ENCODE data around the gene VCL.
"Not testable (repeated sequence)": the region's sequence is repeated elsewhere in the genome, so short reads cannot be mapped to it uniquely, and the experiment has no call there.

DNA sequence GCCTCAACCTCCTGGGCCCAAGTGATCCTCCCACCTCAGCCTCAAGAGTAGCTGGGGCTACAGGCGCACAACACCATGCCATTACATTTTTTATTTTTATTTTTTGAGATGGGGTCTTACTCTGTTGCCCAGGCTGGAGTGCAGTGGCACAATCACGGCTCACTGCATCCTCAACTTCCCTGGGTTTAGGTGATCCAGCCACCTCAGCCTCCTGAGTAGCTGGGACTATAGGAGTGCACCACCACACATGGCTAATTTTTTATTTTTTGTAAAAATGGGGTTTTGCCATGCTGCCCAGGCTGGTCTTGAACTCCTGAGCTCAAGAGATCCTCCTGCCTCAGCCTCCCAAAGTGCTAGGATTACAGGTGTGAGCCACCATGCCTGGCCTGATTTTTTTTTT lies 64.1 kb downstream of the VCL start:
- TF ChIP-seq, protein P1, sequence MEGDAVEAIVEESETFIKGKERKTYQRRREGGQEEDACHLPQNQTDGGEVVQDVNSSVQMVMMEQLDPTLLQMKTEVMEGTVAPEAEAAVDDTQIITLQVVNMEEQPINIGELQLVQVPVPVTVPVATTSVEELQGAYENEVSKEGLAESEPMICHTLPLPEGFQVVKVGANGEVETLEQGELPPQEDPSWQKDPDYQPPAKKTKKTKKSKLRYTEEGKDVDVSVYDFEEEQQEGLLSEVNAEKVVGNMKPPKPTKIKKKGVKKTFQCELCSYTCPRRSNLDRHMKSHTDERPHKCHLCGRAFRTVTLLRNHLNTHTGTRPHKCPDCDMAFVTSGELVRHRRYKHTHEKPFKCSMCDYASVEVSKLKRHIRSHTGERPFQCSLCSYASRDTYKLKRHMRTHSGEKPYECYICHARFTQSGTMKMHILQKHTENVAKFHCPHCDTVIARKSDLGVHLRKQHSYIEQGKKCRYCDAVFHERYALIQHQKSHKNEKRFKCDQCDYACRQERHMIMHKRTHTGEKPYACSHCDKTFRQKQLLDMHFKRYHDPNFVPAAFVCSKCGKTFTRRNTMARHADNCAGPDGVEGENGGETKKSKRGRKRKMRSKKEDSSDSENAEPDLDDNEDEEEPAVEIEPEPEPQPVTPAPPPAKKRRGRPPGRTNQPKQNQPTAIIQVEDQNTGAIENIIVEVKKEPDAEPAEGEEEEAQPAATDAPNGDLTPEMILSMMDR (IDR thresholded peaks at IDR 0.05) = not testable (repeated sequence)
- TF ChIP-seq, protein P2, sequence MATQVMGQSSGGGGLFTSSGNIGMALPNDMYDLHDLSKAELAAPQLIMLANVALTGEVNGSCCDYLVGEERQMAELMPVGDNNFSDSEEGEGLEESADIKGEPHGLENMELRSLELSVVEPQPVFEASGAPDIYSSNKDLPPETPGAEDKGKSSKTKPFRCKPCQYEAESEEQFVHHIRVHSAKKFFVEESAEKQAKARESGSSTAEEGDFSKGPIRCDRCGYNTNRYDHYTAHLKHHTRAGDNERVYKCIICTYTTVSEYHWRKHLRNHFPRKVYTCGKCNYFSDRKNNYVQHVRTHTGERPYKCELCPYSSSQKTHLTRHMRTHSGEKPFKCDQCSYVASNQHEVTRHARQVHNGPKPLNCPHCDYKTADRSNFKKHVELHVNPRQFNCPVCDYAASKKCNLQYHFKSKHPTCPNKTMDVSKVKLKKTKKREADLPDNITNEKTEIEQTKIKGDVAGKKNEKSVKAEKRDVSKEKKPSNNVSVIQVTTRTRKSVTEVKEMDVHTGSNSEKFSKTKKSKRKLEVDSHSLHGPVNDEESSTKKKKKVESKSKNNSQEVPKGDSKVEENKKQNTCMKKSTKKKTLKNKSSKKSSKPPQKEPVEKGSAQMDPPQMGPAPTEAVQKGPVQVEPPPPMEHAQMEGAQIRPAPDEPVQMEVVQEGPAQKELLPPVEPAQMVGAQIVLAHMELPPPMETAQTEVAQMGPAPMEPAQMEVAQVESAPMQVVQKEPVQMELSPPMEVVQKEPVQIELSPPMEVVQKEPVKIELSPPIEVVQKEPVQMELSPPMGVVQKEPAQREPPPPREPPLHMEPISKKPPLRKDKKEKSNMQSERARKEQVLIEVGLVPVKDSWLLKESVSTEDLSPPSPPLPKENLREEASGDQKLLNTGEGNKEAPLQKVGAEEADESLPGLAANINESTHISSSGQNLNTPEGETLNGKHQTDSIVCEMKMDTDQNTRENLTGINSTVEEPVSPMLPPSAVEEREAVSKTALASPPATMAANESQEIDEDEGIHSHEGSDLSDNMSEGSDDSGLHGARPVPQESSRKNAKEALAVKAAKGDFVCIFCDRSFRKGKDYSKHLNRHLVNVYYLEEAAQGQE (IDR thresholded peaks at IDR 0.05; ENCODE audit: insufficient read depth in 1 of 2, low read depth in 2 of 2, low read length in 1 of 2) = not testable (repeated sequence)
- TF ChIP-seq POLR2AphosphoS5 (IDR thresholded peaks at IDR 0.05; ENCODE audit: low read depth, low read length) = not testable (repeated sequence)

Measured in Panc1 (cell line).